GM18520 (cell line): ENCODE measurements around the gene MAN1C1.
"Not testable (repeated sequence)": the region's sequence is repeated elsewhere in the genome, so short reads cannot be mapped to it uniquely, and the experiment has no call there.

Experiments used
- ATAC-seq: cut with Tn5 transposase; IDR thresholded peaks from one replicate; pipeline ENCODE4 v1.9.1; 2021; ENCODE audit not compliant: unreplicated experiment

Gene MAN1C1

DNA sequence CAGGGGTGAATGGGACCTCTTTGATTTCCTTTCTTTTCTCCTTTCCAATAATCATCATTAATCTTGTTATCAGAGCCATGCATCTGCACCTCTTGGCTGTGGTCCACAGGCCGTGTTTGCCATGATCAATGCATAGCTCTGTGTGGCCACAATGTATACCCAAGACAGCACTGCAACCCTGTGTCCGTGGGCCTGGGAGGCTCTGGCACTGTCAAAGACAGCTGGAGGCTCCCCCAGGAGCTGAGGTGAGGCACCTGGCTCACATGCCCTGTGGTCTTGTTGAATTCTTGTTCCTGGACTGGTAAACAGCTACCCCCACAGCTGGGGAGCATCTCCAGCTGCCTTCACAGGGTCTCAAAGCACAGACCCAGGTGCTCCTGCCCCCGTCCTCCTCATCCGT lies 116.2 kb downstream of the MAN1C1 start:
- no peak for ATAC-seq

GRCh38 chr1:25733271-25733670 lies 116.7 kb downstream of the MAN1C1 start:
- ATAC-seq: no peak

GRCh38 chr1:25734991-25735390 lies 118.4 kb downstream of the MAN1C1 start:
- not testable (repeated sequence) for ATAC-seq

GRCh38 chr1:25735956-25736529 lies 119.5 kb downstream of the MAN1C1 start:
- no peak for ATAC-seq

GRCh38 chr1:25737130-25737529 lies 120.5 kb downstream of the MAN1C1 start:
- no peak for ATAC-seq

DNA sequence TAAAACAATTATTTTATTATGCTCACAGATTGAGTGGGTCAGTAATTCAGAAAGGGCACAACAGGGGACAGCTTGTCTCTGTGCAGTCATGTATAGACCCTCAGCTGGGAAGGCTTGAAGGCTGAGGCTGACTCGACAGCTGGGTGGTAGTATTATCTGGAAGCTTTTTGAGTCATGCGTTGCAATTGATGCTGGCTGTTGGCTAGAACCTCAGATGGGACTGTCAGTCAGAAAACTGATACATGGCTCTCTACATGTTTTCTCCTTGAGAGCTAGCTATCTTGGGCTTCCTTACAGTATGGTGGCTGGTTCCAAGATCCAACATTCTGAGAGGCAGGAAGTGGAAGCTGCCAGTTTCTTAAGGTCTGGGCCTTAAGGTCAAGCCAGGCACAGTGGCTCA lies 121.9 kb downstream of the MAN1C1 start:
- no peak for ATAC-seq

DNA sequence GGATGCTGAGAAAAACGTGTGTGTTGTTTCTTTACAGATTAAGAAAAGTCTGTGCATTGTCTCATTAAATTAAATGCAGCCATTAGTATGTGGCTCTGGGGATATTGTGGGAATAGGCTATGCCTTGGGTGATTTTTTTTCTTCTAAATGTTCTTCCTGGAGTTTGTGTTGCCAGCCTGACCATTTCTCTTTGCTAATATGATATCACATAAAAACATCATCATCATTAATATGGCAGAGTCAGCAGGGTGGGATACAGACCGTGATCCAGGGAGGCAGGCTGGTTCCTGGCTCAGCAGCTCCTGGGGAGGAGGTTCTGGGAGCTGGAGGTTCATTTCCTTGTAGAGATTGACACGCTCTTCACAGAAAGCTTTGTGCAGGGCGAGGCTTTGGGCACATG lies 122.8 kb downstream of the MAN1C1 start:
- no peak for ATAC-seq

- ATAC-seq: no peak
Measured at GRCh38 chr1:25740071-25740470, 123.5 kb downstream of the MAN1C1 start.

DNA sequence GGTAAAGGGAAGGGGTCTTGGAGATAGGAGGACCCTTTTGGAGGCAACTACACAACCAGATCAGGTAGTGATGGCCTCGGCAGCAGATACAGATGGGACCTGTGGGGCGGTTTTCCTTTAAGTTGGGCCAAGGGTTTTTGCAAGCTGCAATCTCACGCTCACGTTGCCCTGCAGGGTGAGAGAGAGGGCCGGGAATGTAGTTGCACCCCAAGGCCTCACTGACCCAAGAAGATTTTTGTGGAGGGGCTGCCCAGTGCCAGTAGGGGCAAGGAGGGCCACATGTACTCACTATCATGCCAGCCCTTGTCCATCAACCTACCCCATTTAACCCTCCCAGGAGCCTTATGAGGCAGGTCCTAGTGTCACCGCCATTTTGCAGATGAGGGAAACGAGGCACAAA lies 125.7 kb downstream of the MAN1C1 start:
- no peak for ATAC-seq

GRCh38 chr1:25743164-25744139 lies 126.9 kb downstream of the MAN1C1 start:
- ATAC-seq: no peak

DNA sequence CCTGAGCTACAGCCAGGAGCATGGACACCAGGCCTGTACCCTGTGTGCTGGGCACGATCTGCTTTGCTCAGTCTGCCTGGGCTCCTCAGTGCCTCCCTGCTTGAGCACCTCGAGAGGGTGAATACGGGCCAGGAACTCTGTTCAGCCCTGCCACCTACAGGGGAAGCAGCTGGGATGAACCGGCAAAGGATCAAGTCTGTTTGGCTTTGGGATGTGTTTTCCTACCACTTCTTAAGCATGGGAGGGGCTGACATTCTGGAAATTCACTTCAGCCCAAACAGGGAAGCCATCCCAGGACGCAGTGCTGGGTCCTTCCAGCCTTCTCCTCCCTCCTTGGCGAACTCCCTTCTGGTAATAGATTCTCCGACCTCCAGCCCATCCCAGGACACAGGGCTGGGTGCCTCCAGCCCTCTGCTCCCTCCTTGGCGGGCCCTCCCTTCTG lies 127.6 kb downstream of the MAN1C1 start:
- ATAC-seq: no peak

DNA sequence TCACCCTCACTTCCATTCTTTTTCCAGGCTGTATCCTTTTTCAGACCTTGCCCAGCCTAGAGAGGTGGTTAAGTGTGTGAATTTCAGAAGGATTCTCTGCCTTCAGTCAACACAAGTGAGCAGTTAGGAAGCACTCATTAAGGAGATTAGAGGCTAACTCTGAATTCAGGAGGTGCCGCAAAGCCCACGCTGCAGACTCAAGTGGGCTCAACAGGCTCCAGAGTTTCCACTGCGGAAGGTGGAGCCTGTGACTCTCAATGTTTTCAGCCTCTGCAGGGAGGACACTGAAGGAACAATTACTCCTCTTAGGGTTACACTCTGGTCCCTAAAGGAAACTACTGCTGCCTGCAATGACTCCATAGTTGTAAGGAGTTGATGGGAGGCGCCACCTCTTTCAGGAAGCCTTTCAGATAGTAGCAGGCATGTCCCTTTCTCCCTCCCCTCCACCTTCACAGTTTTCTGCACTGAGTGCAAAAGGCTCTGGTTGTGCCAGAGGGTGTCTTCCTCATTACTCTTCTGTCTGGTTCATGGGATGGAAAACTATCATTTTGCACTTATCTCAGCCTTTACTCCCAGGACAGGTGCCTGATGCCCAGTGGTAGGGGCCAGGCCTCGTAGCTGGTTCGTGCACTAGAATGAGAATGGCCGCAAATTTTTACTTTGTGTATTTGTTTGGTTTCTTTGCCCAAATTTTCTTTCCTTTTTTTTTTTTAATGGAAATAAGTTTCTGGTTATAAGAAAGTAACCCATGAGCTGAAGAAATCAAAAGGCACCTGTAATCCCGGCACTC lies 128.2 kb downstream of the MAN1C1 start:
- no peak for ATAC-seq

DNA sequence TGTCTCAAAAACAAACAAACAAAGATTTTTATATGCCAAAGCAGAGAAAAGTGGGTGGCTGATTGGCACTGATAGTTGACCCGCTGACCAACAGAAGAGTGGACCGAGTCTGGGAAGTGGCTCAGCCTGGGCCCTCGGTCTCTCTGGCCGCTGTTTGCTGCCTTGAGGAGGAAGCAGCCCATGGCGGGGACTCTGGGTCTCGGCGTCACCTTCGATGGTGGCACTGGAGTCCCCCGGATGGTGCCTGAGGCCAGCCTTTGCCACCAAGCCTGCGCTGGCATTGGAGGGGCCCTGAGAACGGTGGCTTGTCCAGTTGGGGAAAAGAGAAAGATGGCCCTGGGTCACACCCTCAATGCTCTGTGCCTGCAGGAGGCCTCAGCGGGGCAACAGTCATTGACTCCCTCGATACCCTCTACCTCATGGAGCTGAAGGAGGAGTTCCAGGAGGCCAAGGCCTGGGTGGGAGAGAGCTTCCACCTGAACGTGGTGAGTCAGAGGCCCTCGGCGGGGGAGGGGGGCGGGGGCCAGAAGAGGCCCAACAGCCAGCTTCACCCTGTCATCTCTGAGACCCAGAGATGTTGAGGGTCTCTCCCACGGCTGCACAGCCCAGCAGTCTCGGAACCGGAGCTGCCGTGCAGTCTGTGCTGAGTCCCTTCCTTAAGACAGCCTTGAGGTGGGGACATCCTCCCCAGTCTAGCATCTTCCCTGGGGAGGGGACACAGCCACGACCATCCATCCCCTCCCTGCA lies 129.9 kb downstream of the MAN1C1 start:
- no peak for ATAC-seq

GRCh38 chr1:25747046-25747719 lies 130.6 kb downstream of the MAN1C1 start:
- no peak for ATAC-seq

DNA sequence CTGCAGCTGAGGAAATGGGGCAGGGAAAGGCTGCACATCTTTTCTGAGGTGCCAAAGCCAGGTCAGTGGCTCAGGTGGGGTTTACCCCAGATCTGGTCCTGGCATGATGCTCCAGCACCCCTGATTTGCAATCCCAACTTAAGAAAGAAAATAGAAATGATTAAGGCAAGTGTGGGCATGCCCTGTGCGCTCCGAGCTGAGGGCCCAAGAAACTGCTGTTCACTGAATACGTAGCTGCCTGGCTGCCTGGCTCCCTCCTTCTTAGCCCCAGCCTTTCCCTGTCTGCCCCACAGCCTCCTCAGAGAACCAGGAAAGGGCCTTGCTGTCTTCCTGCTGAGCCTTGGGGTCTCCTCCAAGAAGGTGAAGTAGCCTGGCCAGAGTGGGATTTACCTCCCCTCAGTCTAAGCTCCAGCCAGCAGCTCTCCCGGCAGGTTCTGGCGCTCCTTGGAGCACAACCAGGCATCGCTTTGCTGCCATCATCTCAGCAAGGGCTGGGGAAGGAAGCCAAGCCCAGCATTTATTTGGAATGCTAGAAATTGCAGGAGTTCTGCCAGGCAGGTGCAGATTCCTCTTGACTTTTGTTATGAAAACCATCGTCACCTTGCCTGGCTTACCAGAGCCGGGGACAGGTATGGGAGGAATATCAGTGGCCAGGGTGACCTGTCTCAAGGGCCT lies 132.1 kb downstream of the MAN1C1 start:
- ATAC-seq: no peak

- ATAC-seq: no peak
Measured at GRCh38 chr1:25750923-25751605, 134.5 kb downstream of the MAN1C1 start.

- ATAC-seq: no peak
Measured at GRCh38 chr1:25754470-25755181, 138.0 kb downstream of the MAN1C1 start.

- no peak for ATAC-seq
Measured at GRCh38 chr1:25755475-25756125, 139.0 kb downstream of the MAN1C1 start.
